SK-N-MC (cell line): ENCODE results near the gene NOG.

Source experiments
- DNase-seq: peaks from one replicate; pipeline ENCODE4 v3.0.0-alpha.2; 2011; ENCODE audit warnings: low read depth, low spot score
- H3K27ac ChIP-seq: fragments of 200-600 bp; sonication (generic); 2 replicates; pipeline ENCODE4 v1.5.1; 2016; ENCODE audit warnings: mixed run types
- H3K36me3 ChIP-seq: fragments of 200-600 bp; sonication (generic); 2 replicates; pipeline ENCODE4 v1.6.1; 2017; ENCODE audit warnings: antibody characterized with exemption, low read length, mixed read lengths; ENCODE audit not compliant: insufficient read depth
- H3K4me3 ChIP-seq: fragments of 200-600 bp; sonication (generic); 2 replicates; pipeline ENCODE4 v1.5.1; 2016
- H3K9ac ChIP-seq: fragments of 200-600 bp; sonication (generic); 2 replicates; pipeline ENCODE4 v1.8.0; 2017; ENCODE audit warnings: mixed run types, mixed read lengths; ENCODE audit not compliant: insufficient read length
- H3K9me3 ChIP-seq: fragments of 200-600 bp; sonication (generic); 2 replicates; pipeline ENCODE4 v1.6.1; 2017; ENCODE audit warnings: low read depth, mild to moderate bottlenecking, antibody characterized with exemption, low read length, moderate library complexity, mixed read lengths
- EZH2 ChIP-seq: fragments of 200-600 bp; sonication (generic); IDR thresholded peaks from one replicate; pipeline ENCODE4 v1.6.1; 2017; ENCODE audit warnings: antibody characterized with exemption
- FOXP2 ChIP-seq: optimal IDR thresholded peaks from 2 replicates; pipeline ENCODE3; 2011; ENCODE audit warnings: mild to moderate bottlenecking, moderate library complexity; ENCODE audit not compliant: insufficient read depth; ENCODE audit errors: extremely low read length, control extremely low read depth
- POLR2AphosphoS5 ChIP-seq: IDR thresholded peaks from 2 replicates; pipeline ENCODE4 v1.6.1; 2012; ENCODE audit warnings: mild to moderate bottlenecking, low read depth, low read length, borderline replicate concordance

NOG gene

DNA sequence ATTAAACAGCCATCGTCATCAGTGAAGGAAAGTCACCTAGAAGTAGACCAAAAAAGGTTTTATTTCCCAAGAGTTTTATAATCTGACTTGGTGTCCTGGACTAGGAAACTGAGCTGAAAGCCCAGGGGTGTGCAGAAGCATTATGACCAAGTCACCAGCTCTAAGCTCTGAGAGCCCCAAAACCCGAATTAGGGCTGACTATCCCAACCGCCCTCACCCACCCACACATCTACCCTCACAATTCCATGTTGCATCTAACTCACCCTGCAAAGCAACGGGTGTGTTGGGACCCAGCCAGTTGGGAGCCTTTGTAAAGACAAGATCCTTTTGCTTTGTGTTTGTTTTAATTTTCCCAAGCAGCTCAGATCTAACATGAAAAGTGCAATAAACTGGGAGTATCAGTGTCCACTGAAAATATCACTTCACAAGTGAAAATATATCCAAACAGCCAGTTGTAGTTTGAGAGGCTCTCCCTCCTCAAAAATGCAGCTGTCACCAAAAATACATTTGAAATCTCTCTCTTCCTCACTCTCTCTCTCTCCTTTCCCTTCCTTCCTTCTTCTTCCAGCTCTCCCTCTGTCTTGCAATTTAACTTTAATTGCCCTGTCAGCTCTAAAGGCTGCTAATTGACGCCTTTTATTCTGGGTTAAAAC, 16.2 kb upstream of the NOG start:
- Histone ChIP-seq H3K9ac (no peak overlapping the region), H3K27ac (no peak overlapping the region), H3K4me3 (peak overlapping the region; percentile 51), H3K36me3 (no peaks in the 10 kb centered on the region), H3K9me3 (no peaks in the 10 kb centered on the region)
- TF ChIP-seq EZH2 (no peak), FOXP2 (no peak), POLR2AphosphoS5 (no peak)
- DNase-seq, result no peak

- no peaks in the 10 kb centered on the region for H3K36me3 ChIP-seq
- peak overlapping the region; percentile 51 for H3K4me3 ChIP-seq
- no peaks in the 10 kb centered on the region for H3K9me3 ChIP-seq
- H3K27ac ChIP-seq, result no peak overlapping the region
- TF ChIP-seq POLR2AphosphoS5 (no peak), EZH2 (no peak), FOXP2 (no peak)
- DNase-seq, result no peak
- H3K9ac ChIP-seq, result no peak overlapping the region
These were observed 15.7 kb upstream of the NOG start for GRCh38 chr17:56577843-56578204.

- no peak for TF ChIP-seq EZH2
- no peak for TF ChIP-seq POLR2AphosphoS5
- TF ChIP-seq FOXP2, result no peak
- Histone ChIP-seq H3K9me3 (no peaks in the 10 kb centered on the region), H3K36me3 (no peaks in the 10 kb centered on the region), H3K4me3 (no peak overlapping the region), H3K27ac (no peak overlapping the region), H3K9ac (no peak overlapping the region)
- DNase-seq, result no peak
These were observed 11.6 kb upstream of the NOG start for GRCh38 chr17:56581635-56582627.

DNA sequence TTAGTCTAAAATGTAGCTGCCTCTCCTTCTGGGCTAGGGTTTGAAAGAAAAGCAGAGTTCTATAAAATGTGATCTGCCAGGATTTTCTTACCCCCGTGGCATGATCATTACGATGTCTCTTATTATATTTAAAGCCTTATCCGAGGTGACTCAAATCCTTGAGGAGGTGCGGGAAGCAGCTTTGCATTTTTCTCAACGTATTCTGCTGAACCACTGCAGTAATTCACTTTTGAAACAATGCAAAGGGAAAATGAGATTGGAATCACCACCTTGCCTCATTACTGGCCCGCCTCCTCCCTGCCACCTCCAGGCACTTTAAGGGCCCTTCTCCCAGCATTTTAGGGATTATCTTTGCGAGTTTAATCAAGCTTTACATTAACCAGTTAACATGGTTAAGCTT, 9.7 kb upstream of the NOG start:
- no peak for TF ChIP-seq FOXP2
- TF ChIP-seq EZH2, result no peak
- no peak for TF ChIP-seq POLR2AphosphoS5
- Histone ChIP-seq H3K9ac (no peak overlapping the region), H3K27ac (no peak overlapping the region), H3K9me3 (no peaks in the 10 kb centered on the region), H3K36me3 (no peaks in the 10 kb centered on the region), H3K4me3 (no peak overlapping the region)
- DNase-seq, result no peak

GRCh38 chr17:56587298-56587697, 6.2 kb upstream of the NOG start:
- TF ChIP-seq POLR2AphosphoS5, result no peak
- TF ChIP-seq EZH2, result no peak
- no peak for TF ChIP-seq FOXP2
- no peak for DNase-seq
- no peak overlapping the region for H3K27ac ChIP-seq
- H3K9me3 ChIP-seq, result no peaks in the 10 kb centered on the region
- H3K36me3 ChIP-seq, result no peaks in the 10 kb centered on the region
- H3K4me3 ChIP-seq, result no peak overlapping the region
- H3K9ac ChIP-seq, result no peak overlapping the region

- Histone ChIP-seq H3K4me3 (peak overlapping the region; percentile 87), H3K27ac (no peak overlapping the region), H3K36me3 (no peaks in the 10 kb centered on the region), H3K9me3 (no peaks in the 10 kb centered on the region), H3K9ac (no peak overlapping the region)
- DNase-seq, result peak; percentile 40
- no peak for TF ChIP-seq POLR2AphosphoS5
- TF ChIP-seq EZH2, result no peak
- no peak for TF ChIP-seq FOXP2
These were observed 913 bp upstream of the NOG start for GRCh38 chr17:56592487-56593085.

- Histone ChIP-seq H3K27ac (no peak overlapping the region), H3K4me3 (peak overlapping the region; percentile 87), H3K9ac (no peak overlapping the region), H3K9me3 (no peaks in the 10 kb centered on the region), H3K36me3 (no peaks in the 10 kb centered on the region)
- TF ChIP-seq EZH2, result no peak
- no peak for TF ChIP-seq FOXP2
- TF ChIP-seq POLR2AphosphoS5, result no peak
- peak; percentile 51 for DNase-seq
These were observed 333 bp upstream of the NOG start for GRCh38 chr17:56593086-56593645.
